Glomerular visceral epithelial cell (primary cell): ENCODE measurements around the gene PTGES.

Source experiments
- DNase-seq: peaks from one replicate; pipeline ENCODE4 v3.0.0-alpha.2; 2016; ENCODE audit errors: extremely low spot score

Gene PTGES

GRCh38 chr9:129746092-129746777, 6.6 kb downstream of the PTGES start:
- DNase-seq = peak; percentile 42

- DNase-seq = peak; percentile 59
These were observed 7.6 kb downstream of the PTGES start for GRCh38 chr9:129745200-129745599.

GRCh38 chr9:129740666-129741464, 12.0 kb downstream of the PTGES start:
- no peak for DNase-seq

GRCh38 chr9:129740174-129740573, 12.7 kb downstream of the PTGES start:
- DNase-seq = no peak

GRCh38 chr9:129739432-129739831, 13.4 kb downstream of the PTGES start:
- DNase-seq = no peak

- peak; percentile 73 for DNase-seq
These were observed 15.2 kb downstream of the PTGES start for GRCh38 chr9:129737479-129738274.

DNA sequence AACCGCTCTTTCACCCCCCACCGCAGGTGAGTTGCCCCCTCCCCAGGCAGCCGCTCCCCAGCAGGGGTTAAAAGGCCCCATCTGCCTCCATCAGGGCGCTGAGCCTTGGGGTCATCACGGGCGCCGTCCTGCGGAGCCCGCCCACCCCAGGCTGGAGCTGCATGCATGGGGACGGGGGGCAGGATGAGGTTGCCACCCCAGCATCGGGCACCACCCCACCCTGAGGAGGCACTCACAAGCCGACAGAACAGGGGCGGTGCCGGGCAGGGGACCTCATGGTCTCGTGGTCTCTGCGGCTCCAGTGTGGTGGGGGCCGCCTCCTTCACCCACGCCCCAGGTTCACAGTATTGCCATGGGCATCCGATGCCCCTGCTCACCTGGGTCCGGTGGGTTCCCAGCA, 16.5 kb downstream of the PTGES start:
- no peak for DNase-seq

GRCh38 chr9:129735546-129735945, 17.3 kb downstream of the PTGES start:
- DNase-seq = no peak

DNA sequence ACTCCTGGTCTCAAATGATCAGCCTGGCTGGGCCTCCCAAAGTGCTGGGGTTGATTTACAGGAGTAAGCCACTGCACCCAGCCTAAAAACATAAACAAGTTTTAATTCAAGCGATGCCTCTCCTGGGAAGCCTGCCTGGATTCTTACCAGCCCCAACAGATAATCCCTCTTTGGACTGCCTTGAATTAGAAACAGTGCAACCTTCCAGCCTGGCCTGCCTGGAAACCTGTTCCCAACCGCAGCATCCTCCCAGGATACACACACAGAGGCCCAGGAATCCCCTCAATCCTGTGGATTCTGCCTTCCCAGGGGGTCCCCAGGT, 19.2 kb downstream of the PTGES start:
- no peak for DNase-seq

- DNase-seq = no peak
These were observed 19.8 kb downstream of the PTGES start for GRCh38 chr9:129732946-129733631.

DNA sequence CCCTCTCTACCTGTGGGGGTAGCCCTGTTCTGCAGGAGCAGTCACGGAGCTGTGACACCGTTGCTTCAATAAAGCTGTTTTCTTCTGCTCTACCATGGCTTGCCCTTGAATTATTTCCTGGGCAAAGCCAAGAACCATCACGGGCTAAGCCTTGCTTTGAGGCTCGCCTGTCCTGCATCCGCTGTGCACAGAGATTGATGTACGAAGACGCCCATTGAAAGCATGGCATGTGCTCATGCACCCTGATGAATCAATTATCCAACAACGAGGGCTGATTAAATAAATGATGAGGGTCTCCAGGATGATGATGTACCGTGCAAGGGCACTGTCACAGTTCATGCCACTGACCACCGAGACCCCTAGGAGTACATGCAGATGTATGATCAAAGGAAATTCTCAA, 20.7 kb downstream of the PTGES start:
- DNase-seq = no peak

DNA sequence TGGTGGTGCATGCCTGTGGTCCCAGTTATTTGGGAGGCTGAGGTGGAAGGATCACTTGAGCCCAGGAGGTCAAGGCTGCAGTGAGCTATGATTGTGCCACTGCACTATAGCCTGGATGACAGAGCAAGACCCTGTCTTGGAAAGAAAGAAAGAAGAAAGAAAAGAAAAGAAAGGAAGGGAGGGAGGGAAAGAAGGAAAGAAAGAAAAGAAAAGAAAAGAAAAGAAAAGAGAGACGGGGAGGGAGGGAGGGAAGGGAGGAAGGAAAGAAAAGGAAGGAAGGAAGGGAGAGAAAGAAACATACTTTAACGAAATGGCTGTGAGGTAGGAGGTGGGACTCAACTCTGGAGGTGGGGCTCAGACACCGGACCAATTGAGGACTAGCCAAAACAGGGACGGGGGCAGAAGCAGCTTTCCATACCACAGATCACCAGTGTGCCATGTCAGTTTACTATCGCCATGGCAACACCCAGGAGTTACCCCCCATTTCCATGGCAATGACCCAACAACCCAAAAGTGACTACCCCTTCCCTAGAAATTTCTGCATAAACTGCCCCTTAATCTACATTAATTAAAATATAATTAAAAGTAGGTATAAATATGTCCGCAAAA, 21.3 kb downstream of the PTGES start:
- DNase-seq = no peak

DNA sequence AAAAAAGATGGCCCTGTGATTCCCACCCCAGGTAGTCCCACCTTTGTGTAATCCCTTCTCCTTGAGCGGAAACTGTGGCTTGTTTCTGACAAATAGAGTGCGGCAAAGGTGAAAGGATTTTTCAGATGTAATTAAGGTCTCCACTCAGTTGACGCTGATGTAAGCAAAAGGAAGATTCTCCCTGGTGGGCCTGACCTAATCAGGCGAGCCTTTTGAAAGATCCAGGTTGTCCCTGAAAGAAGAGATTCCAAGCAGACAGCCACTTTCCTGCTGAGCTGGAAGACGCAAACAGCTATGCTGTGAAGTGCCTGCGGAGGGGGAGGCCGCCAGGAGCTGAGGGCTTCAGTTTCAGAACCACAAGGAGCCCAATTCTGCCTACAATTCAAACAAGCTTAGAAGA, 24.1 kb downstream of the PTGES start:
- no peak for DNase-seq

GRCh38 chr9:129726322-129727160, 26.3 kb downstream of the PTGES start:
- DNase-seq = peak; percentile 61

GRCh38 chr9:129725795-129726251, 27.0 kb downstream of the PTGES start:
- no peak for DNase-seq

- DNase-seq = no peak
These were observed 28.2 kb downstream of the PTGES start for GRCh38 chr9:129724456-129725190.

- DNase-seq = no peak
These were observed 29.9 kb downstream of the PTGES start for GRCh38 chr9:129722913-129723312.

DNA sequence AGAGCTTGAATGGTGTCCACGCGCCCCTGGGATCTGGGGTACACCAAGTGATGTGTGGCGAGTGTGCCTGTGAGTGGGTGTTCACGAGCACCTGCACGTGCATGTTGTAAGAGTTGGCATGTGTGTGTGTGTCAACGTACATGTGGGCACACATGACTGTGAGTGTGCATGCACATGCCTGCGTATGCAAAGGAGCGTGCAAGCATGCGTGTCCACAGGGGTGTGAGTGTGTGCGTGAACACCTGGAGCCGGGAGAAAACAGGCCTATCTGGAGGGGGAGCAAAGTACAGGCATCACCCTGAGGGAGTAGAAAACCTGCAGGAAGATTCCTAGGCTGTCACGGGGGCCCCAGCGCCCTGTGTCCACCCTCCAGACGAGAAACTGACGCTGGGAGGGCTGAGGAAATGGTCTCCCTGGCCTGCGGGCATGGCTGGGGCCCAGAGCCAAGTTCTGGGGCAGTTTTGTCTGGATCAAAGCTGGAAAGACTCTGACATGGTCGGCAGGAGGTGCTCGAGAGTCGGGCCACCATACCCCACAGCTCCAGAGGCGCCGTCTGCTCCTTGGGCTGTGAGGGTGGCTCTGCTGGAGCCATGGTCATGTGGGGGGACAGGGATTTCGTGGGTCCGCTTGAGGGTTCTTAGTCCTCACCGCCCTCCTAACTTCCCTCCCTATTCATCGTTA, 31.8 kb downstream of the PTGES start:
- DNase-seq = no peak

DNA sequence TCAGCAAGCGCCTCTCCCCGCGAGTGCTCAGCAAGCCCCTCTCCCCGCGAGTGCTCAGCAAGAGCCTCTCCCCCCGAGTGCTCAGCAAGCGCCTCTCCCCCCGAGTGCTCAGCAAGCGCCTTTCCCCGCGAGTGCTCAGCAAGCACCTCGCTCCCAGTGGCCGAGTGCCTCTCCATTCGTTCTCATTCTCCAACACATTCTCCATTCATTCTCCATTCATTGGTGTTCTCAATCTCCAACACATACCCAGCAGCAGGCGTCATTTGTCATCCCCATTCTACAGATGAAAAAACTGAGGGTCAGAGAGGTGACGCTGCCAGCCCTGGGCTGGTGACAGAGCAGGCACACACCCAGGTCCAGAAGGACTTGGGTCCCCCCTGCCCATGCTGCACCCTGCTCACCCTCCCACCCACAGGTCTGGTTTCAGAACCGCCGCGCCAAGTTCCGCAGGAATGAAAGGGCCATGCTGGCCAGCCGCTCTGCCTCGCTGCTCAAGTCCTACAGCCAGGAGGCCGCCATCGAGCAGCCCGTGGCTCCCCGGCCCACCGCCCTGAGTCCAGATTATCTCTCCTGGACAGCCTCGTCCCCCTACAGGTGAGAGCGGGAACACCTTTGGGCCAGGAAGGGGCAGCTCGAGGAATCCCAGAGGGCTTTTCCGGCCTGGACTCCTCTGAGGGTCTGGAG, 32.5 kb downstream of the PTGES start:
- no peak for DNase-seq
